Spleen (tissue), 11 donors: ENCODE data around the gene TNS4. TPM values are rescaled to one million over a fixed set of nuclear protein-coding genes. Genes with fewer than 3 reads are reported as not detected.
A peak's percentile ranks its signal among the peaks of the same experiment; 100 is the strongest.

ENCODE experiments used
- DNase-seq: peaks from one replicate; pipeline ENCODE4 v3.0.0-alpha.2; 2020
- H3K27ac ChIP-seq, 8 donors: fragments of 200-600 bp; sonication (generic) in 7 of 8; 1 replicate in 4 of 8; 2 replicates in 4 of 8; pipeline versions ENCODE4 v1.5.0 to v1.8.0; 2016 to 2021; ENCODE audit warnings: inconsistent platforms in 4 of 8, mild to moderate bottlenecking in 4 of 8, moderate library complexity in 1 of 8
- H3K27me3 ChIP-seq, 7 donors: fragments of 200-600 bp; sonication (generic) in 6 of 7; replicated peaks in 1 of 7; 1 replicate in 4 of 7; 2 replicates in 3 of 7; pipeline versions ENCODE4 v1.5.0 to v1.8.0; 2016 to 2021; ENCODE audit warnings: inconsistent platforms in 3 of 7, mild to moderate bottlenecking in 1 of 7
- H3K36me3 ChIP-seq, 6 donors: fragments of 200-600 bp; sonication (generic) in 5 of 6; 1 replicate in 4 of 6; 2 replicates in 2 of 6; pipeline versions ENCODE4 v1.5.0 to v1.8.0; 2016 to 2021; ENCODE audit warnings: inconsistent platforms in 2 of 6
- H3K4me1 ChIP-seq, 6 donors: fragments of 200-600 bp; sonication (generic) in 5 of 6; 1 replicate in 3 of 6; 2 replicates in 3 of 6; pipeline versions ENCODE4 v1.5.0 to v1.8.0; 2016 to 2021; ENCODE audit warnings: inconsistent platforms in 3 of 6
- H3K4me3 ChIP-seq, 8 donors: fragments of 200-600 bp; sonication (generic) in 7 of 8; 1 replicate in 4 of 8; 2 replicates in 4 of 8; pipeline versions ENCODE4 v1.5.0 to v1.8.0; 2016 to 2021; ENCODE audit warnings: inconsistent platforms in 4 of 8, mild to moderate bottlenecking in 4 of 8, moderate library complexity in 2 of 8
- H3K9me3 ChIP-seq, 8 donors: fragments of 200-600 bp; sonication (generic) in 7 of 8; 1 replicate in 4 of 8; 2 replicates in 4 of 8; pipeline versions ENCODE4 v1.5.0 to v1.8.0; 2016 to 2021; ENCODE audit warnings: inconsistent platforms in 4 of 8
- POLR2A ChIP-seq, 3 donors: fragments of 450-650 bp; IDR thresholded peaks; one replicate each; pipeline ENCODE4 v1.5.1; 2017; ENCODE audit warnings: antibody characterized with exemption in 3 of 3, mild to moderate bottlenecking in 1 of 3
- POLR2AphosphoS5 ChIP-seq, 3 donors: sonication (generic); formaldehyde crosslinking; IDR thresholded peaks; one replicate each; pipeline ENCODE4 v1.5.1; 2017; ENCODE audit warnings: antibody characterized with exemption in 3 of 3
- WGBS, 5 donors: extraction: QIAGEN DNeasy Blood & Tissue Kit in 3 of 5; methylation state at CpG; one replicate each; pipeline versions ENCODE4 v1.1.5 to v1.1.7; 2013 to 2018; 5-methylcytosine and 5-hydroxymethylcytosine counted together
- intact Hi-C: fragments of 100-400 bp; cut with DNase I; formaldehyde crosslinking; loops from one replicate; pipeline ENCODE4 v1.15.0; 2023; ENCODE audit warnings: low total_unique reads
- polyA plus RNA-seq, 3 donors: library from polyadenylated mRNA; stranded (reverse); fragments of 200-250 nt; gene quantifications; one replicate each; pipeline ENCODE4 v1.2.1, GENCODE V29; 2013
- total RNA-seq, 7 donors: library from RNA; depleted of rRNA in 3 of 7; stranded (reverse); fragments of >200 nt in 3 of 7; fragmentation: NEBNext Ultra II Directional in 4 of 7; extraction: Animal tissue kit (Norgen Biotek cat#: 25700) in 4 of 7; gene quantifications; one replicate each; pipeline versions ENCODE4 v1.1.0 to v1.2.1, GENCODE V29; 2016 to 2021
- TF ChIP-seq, protein P1 (sequence below), 11 experiments: fragments of 200-600 bp in 7 of 11; fragments of 450-650 bp in 4 of 11; sonication (generic) in 4 of 11; IDR thresholded peaks in 8 of 11; conservative IDR thresholded peaks in 3 of 11; 1 replicate in 7 of 11; 2 replicates in 4 of 11; pipeline versions ENCODE4 v1.4.0 to v1.8.0; 2016 to 2021; ENCODE audit warnings: antibody characterized with exemption in 11 of 11, inconsistent platforms in 4 of 11, mild to moderate bottlenecking in 1 of 11
- donor health status: healthy with polysubstance abuse.
- donor health status: DM: no; HTN: no; CAD: no; lungs with moderate emphysema.
- donor health status: DM: no; HTN: no; CAD: no.
- donor health status: Bipolar disorder and iron deficiency.
- donor health status: healthy.
- donor health status: DM: no; HTN: no; CAD: no.
- donor health status: DM: yes; HTN: yes; CAD: no.

Gene TNS4
- total and polyA plus RNA-seq, 10 donors = 0.14 to 1.3 (median 0.37) TPM; not detected in 1

DNA sequence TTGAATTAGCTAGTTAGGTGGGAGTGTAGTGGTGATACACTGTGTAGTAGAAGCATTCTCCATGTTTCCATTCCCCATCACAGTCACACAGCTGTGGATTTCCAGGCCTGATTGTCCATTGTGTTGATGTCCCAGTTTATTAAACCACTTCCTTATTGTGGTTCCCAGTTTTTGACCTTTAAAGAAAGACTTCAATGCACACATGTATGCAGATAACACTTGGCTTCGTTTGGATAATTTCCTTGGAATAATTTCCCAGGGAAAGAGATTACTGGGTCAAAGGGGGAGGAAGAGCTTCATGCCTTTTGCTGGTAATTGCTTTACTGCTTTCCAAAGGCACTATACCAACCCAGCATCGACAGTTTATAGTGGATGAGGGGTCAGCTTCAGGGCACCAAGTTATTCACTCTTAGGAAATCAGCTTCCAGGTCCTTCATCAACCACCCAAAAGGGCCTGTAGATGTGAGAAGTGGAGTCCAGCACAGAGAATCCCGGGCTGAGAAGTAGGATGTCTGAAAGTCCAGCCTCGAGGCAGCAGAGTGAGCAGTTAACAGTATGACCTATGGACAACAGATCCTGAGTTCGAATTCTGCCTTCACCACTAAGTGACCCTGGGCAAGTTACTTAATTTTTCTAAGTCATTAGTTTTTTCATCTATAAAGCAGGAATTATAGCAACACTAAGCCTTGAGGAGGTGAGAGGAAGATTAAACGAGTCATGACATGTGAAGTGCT lies 31.3 kb upstream of the TNS4 start:
- no peaks in the 10 kb centered on the region for H3K36me3 ChIP-seq
- no peaks in the 10 kb centered on the region for H3K27me3 ChIP-seq
- peak; percentile 22 for DNase-seq
- TF ChIP-seq POLR2AphosphoS5 (IDR thresholded peaks at IDR 0.05) (no peak), POLR2A (IDR thresholded peaks at IDR 0.05) (no peak)
- TF ChIP-seq, protein P1, sequence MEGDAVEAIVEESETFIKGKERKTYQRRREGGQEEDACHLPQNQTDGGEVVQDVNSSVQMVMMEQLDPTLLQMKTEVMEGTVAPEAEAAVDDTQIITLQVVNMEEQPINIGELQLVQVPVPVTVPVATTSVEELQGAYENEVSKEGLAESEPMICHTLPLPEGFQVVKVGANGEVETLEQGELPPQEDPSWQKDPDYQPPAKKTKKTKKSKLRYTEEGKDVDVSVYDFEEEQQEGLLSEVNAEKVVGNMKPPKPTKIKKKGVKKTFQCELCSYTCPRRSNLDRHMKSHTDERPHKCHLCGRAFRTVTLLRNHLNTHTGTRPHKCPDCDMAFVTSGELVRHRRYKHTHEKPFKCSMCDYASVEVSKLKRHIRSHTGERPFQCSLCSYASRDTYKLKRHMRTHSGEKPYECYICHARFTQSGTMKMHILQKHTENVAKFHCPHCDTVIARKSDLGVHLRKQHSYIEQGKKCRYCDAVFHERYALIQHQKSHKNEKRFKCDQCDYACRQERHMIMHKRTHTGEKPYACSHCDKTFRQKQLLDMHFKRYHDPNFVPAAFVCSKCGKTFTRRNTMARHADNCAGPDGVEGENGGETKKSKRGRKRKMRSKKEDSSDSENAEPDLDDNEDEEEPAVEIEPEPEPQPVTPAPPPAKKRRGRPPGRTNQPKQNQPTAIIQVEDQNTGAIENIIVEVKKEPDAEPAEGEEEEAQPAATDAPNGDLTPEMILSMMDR (IDR thresholded peaks at IDR 0.05 in 8 of 11, conservative IDR thresholded peaks at IDR 0.05 in 3 of 11) = no peak
- H3K27ac ChIP-seq = peak overlapping the region in 7 of 8 donors; percentile 22 to 91 (median 46)
- no peaks in the 10 kb centered on the region for H3K9me3 ChIP-seq
- peaks cover 33 to 94% (median 69%) of the 10 kb centered on the region in 6 donors for H3K4me1 ChIP-seq
- intact Hi-C loops = loop anchor here (5.0 to 10.0 kb wide), 3 partner anchors 90 to 228 kb away; partner anchors contain the start of genes IGFBP4 and RARA
- H3K4me3 ChIP-seq = no peak overlapping the region
- WGBS, 5 donors = 40 to 47% (median 41%) methylated on average over 6 of the region's 6 CpGs

DNA sequence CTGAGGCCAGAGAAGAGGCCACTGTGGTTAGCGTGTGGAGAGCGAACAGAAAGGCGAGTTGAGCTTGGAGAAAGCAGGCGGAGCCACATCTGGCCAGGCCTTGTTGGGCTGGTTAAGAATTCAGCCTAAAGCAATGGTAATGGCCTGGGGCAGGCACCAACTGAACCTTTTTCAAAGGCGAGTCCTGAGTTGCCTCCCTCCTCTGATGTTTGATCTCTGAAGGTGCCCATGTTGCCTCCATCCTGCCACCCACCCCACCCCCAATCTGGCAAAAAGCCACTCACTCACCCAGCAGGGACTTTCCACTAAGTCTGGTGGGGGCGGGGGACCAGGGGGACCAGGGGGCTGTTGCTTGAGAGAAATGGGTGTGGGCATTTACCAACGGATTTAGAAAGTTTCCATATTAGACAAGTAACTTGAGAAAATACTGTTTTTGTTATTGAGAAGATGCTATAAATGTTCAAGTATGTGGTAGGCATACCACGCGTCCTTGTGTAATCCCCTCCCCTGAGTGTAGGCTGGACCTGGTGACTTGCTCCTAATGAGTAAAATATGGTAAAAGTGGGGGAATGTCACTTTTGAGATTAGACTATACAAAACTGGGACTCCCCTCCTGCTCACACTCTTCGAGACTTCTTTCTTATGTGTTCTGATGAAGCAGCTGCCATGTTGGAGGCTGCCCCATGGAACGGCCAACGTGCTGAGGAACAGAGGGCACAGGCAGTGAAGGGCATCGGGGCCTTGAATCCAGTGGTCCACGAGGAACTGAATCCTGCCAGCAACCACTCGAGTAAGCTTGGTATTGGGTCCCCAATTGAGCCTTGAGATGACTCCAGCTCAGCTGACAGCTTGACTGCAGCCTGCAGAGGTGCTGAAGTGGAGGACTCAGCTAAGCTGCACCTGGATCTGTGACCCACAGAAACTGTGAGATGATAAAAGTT lies 29.9 kb upstream of the TNS4 start:
- Histone ChIP-seq H3K36me3 (no peaks in the 10 kb centered on the region), H3K4me3 (no peak overlapping the region), H3K27me3 (no peaks in the 10 kb centered on the region), H3K9me3 (no peaks in the 10 kb centered on the region), H3K27ac (no peak overlapping the region), H3K4me1 (peaks cover 19 to 82% (median 56%) of the 10 kb centered on the region in 6 donors)
- TF ChIP-seq, protein P1 (IDR thresholded peaks at IDR 0.05 in 8 of 11, conservative IDR thresholded peaks at IDR 0.05 in 3 of 11) = no peak
- TF ChIP-seq POLR2A (IDR thresholded peaks at IDR 0.05) (no peak), POLR2AphosphoS5 (IDR thresholded peaks at IDR 0.05) (no peak)
- intact Hi-C loops = loop anchor here (5.0 to 10.0 kb wide), 3 partner anchors 89 to 227 kb away; partner anchors contain the start of genes IGFBP4 and RARA
- DNase-seq = peak; percentile 71
- 69 to 77% (median 72%) methylated on average over 15 of the region's 15 CpGs for WGBS, 5 donors

DNA sequence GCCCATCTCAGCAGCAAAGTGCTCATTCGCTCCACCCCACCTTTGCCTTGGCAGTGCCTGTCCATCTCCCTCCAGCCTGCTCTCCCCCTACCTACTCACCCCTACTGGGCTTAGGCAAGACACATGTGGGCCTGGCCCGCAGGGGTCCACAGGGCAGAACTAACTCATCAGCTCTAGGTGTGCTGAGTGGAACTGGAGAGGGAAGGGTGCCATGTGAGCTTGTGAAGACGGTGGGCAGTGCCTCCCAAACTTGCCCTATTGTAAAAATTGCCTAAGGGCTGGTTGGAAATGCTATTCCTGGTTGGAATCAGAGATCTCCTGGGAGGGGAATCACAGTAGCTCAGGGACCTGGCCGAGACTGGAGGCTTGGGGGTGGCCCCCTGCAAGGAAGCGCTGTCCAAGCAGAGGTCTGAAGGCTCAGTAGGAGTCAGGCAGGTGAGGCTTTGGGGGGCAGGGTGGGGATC lies 29.1 kb upstream of the TNS4 start:
- Histone ChIP-seq H3K9me3 (peaks cover 0 to 6% (median 3%) of the 10 kb centered on the region in 8 donors), H3K4me3 (no peak overlapping the region), H3K36me3 (no peaks in the 10 kb centered on the region), H3K27me3 (no peaks in the 10 kb centered on the region), H3K4me1 (peaks cover 17 to 74% (median 50%) of the 10 kb centered on the region in 6 donors), H3K27ac (no peak overlapping the region)
- TF ChIP-seq POLR2AphosphoS5 (IDR thresholded peaks at IDR 0.05) = no peak
- TF ChIP-seq, protein P1 (IDR thresholded peaks at IDR 0.05 in 8 of 11, conservative IDR thresholded peaks at IDR 0.05 in 3 of 11) = no peak
- no peak for TF ChIP-seq POLR2A (IDR thresholded peaks at IDR 0.05)
- DNase-seq = peak; percentile 64
- intact Hi-C loops = loop anchor here (5.0 to 10.0 kb wide), 3 partner anchors 88 to 226 kb away; partner anchors contain the start of genes IGFBP4 and RARA
- WGBS, 5 donors = 83 to 97% (median 93%) methylated on average over 5 of the region's 5 CpGs
